HepG2 (cell line): ENCODE measurements around the gene CCDC70. TPM values are rescaled to one million over a fixed set of nuclear protein-coding genes. Genes with fewer than 3 reads are reported as not detected.
A peak's percentile ranks its signal among the peaks of the same experiment; 100 is the strongest.

Source experiments
- ATF7 ChIP-seq, 2 experiments: fragments of 450-650 bp in 1 of 2; sonication (generic) in 1 of 2; formaldehyde crosslinking in 1 of 2; IDR thresholded peaks; 2 replicates each; pipeline versions ENCODE4 v1.4.0 to v1.6.1; 2016 to 2020; ENCODE audit warnings: antibody characterized with exemption in 1 of 2, mild to moderate bottlenecking in 1 of 2, missing genetic modification reagents in 1 of 2
- ELF1 ChIP-seq: sonication (generic); formaldehyde crosslinking; IDR thresholded peaks from 2 replicates; pipeline ENCODE4 v1.4.0; 2020; ENCODE audit warnings: missing genetic modification reagents
- FOSL2 ChIP-seq: sonication (generic); formaldehyde crosslinking; IDR thresholded peaks from 2 replicates; pipeline ENCODE4 v1.4.0; 2020; ENCODE audit warnings: missing genetic modification reagents
- IKZF1 ChIP-seq: fragments of 450-650 bp; IDR thresholded peaks from 2 replicates; pipeline ENCODE4 v1.7.1; 2016
- MXD4 ChIP-seq: IDR thresholded peaks from 2 replicates; pipeline ENCODE4 v1.6.1; 2016; ENCODE audit warnings: mild to moderate bottlenecking, missing biosample characterization, missing genetic modification reagents
- NFYB ChIP-seq: sonication (generic); formaldehyde crosslinking; IDR thresholded peaks from 2 replicates; pipeline ENCODE4 v1.4.0; 2020; ENCODE audit warnings: missing genetic modification reagents
- PHF20 ChIP-seq: sonication (generic); formaldehyde crosslinking; IDR thresholded peaks from 2 replicates; pipeline ENCODE4 v1.5.0; 2020; ENCODE audit warnings: mild to moderate bottlenecking, missing genetic modification reagents
- POLR2AphosphoS5 ChIP-seq: IDR thresholded peaks from 2 replicates; pipeline ENCODE4 v1.6.1; 2012; ENCODE audit warnings: low read depth, low read length
- RAD21 ChIP-seq: fragments of 450-650 bp; formaldehyde crosslinking; IDR thresholded peaks from 2 replicates; pipeline ENCODE4 v1.5.0; 2020; ENCODE audit warnings: mild to moderate bottlenecking
- SIX4 ChIP-seq: sonication (generic); formaldehyde crosslinking; IDR thresholded peaks from 2 replicates; pipeline ENCODE4 v1.4.0; 2020; ENCODE audit warnings: missing genetic modification reagents
- SPEN ChIP-seq: sonication (generic); formaldehyde crosslinking; IDR thresholded peaks from 2 replicates; pipeline ENCODE4 v1.5.1; 2020; ENCODE audit warnings: low read depth, mild to moderate bottlenecking, missing genetic modification reagents
- SRY ChIP-seq: sonication (generic); formaldehyde crosslinking; IDR thresholded peaks from 2 replicates; pipeline ENCODE4 v1.8.0; 2022; ENCODE audit warnings: mild to moderate bottlenecking, missing genetic modification reagents
- THAP11 ChIP-seq: IDR thresholded peaks from 2 replicates; pipeline ENCODE4 v1.6.1; 2016; ENCODE audit warnings: missing biosample characterization, missing genetic modification reagents
- THYN1 ChIP-seq: sonication (generic); formaldehyde crosslinking; IDR thresholded peaks from 2 replicates; pipeline ENCODE4 v1.8.1; 2023; ENCODE audit warnings: low read depth, mild to moderate bottlenecking, moderate library complexity, missing genetic modification reagents, borderline replicate concordance
- ZC3H4 ChIP-seq: sonication (generic); formaldehyde crosslinking; IDR thresholded peaks from 2 replicates; pipeline ENCODE4 v1.4.0; 2020; ENCODE audit warnings: missing genetic modification reagents, borderline replicate concordance
- ZNF180 ChIP-seq: sonication (generic); formaldehyde crosslinking; IDR thresholded peaks from 2 replicates; pipeline ENCODE4 v1.4.0; 2020; ENCODE audit warnings: low read depth, missing genetic modification reagents, borderline replicate concordance
- ZNF530 ChIP-seq: sonication (generic); formaldehyde crosslinking; IDR thresholded peaks from 2 replicates; pipeline ENCODE4 v1.5.0; 2020; ENCODE audit warnings: low read depth, mild to moderate bottlenecking, missing genetic modification reagents
- ZNF850 ChIP-seq: sonication (generic); formaldehyde crosslinking; conservative IDR thresholded peaks from 2 replicates; pipeline ENCODE4 v1.9.0; 2021; ENCODE audit warnings: mild to moderate bottlenecking, missing genetic modification reagents
- polyA plus RNA-seq, 8 experiments: library from polyadenylated mRNA; depleted of rRNA in 3 of 8; stranded (reverse) in 7 of 8; unstranded in 1 of 8; fragments of >200 nt; fragmentation: Illumina TruSeq in 4 of 8; extraction: Trizol in 4 of 8; gene quantifications; 2 replicates each; pipeline versions ENCODE4 v1.2.1 to v1.2.3, GENCODE V29; 2011 to 2016; ENCODE audit warnings: low read depth in 4 of 8, missing spikeins in 1 of 8, mixed read lengths in 1 of 8; ENCODE audit not compliant: insufficient read depth in 1 of 8
- total RNA-seq, 5 experiments: library from RNA; depleted of rRNA; stranded (reverse); fragments of >200 nt; fragmentation: Illumina TruSeq; extraction: Trizol; gene quantifications; 2 replicates each; pipeline ENCODE4 v1.2.3, GENCODE V29; 2016; ENCODE audit warnings: low read depth in 1 of 5
- TF ChIP-seq, protein P1 (sequence below): sonication (generic); formaldehyde crosslinking; IDR thresholded peaks from 2 replicates; pipeline ENCODE4 v1.5.0; 2020; ENCODE audit warnings: missing genetic modification reagents
- TF ChIP-seq, protein P2 (sequence below): sonication (generic); formaldehyde crosslinking; IDR thresholded peaks from 2 replicates; pipeline ENCODE4 v1.8.1; 2023; ENCODE audit warnings: missing genetic modification reagents, inconsistent platforms, borderline replicate concordance
- TF ChIP-seq, protein P3 (sequence below): sonication (generic); formaldehyde crosslinking; IDR thresholded peaks from 2 replicates; pipeline ENCODE4 v1.8.0; 2022; ENCODE audit warnings: mild to moderate bottlenecking, missing genetic modification reagents, borderline replicate concordance
- TF ChIP-seq, protein P4 (sequence below): sonication (generic); formaldehyde crosslinking; IDR thresholded peaks from 2 replicates; pipeline ENCODE4 v1.4.0; 2020; ENCODE audit warnings: mild to moderate bottlenecking, low read depth, missing genetic modification reagents
- TF ChIP-seq, protein P5 (sequence below): sonication (generic); formaldehyde crosslinking; IDR thresholded peaks from 2 replicates; pipeline ENCODE4 v1.8.1; 2023; ENCODE audit warnings: mild to moderate bottlenecking, inconsistent platforms, moderate library complexity, missing genetic modification reagents, borderline replicate concordance

The CCDC70 gene
- total and polyA plus RNA-seq, 2 of the 13 experiments (the other 11 are each of a cell fraction or from before 2014, with no cell fraction given): 0.13 TPM; not detected in 1

DNA sequence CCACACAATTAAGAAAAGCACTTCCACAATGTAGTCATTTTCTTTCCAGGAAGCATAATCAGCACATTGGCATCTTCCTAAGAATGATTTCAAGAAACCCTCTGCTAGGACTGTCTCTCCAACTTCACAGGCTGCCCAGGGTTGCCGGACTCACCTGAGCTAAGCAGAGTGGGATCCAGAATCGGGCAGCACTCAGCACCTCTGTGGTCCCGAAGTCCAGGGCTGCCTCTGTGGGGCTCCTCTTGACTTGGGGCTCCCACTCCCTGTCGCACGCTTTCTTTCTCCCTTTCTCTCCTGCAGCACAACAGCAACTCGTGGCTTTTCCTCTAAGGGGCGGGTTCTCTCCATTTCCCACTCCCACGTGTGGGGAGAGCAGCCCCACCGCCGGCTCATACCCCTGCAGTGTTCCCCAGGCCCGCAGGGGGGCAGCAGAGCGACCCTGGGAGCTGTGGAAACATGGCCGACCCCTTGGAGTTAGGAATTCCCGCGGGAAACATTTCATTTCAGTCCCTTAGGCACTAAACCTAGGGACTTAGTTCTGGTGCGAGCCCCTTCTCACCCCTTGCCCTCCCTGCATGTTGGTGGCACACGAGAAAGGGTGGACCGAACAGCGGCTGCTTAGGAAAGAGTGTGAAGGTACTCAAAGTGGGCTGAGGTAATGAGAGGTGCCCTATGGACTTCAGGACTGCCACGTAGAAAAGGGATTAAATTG, 16.8 kb upstream of the CCDC70 start, which contains the start of gene TMEM272 (continued):
- 0 out of 2 replicates have a peak, but pooled peaks have one; percentile 49 for TF ChIP-seq THAP11 (CRISPR knock-in tag)
- TF ChIP-seq SIX4 (CRISPR knock-in tag): no peak
- no peak for TF ChIP-seq ZC3H4 (CRISPR knock-in tag)
- TF ChIP-seq MXD4 (CRISPR knock-in tag): no peak
- no peak for TF ChIP-seq ATF7 (IDR thresholded peaks at IDR 0.05)
- TF ChIP-seq ATF7 (CRISPR knock-in tag; IDR thresholded peaks at IDR 0.05): no peak; the same call in 1 of the 2 replicates
- TF ChIP-seq RAD21 (CRISPR knock-in tag): 0 out of 2 replicates have a peak, but pooled peaks have one; percentile 30
- TF ChIP-seq, protein P1, sequence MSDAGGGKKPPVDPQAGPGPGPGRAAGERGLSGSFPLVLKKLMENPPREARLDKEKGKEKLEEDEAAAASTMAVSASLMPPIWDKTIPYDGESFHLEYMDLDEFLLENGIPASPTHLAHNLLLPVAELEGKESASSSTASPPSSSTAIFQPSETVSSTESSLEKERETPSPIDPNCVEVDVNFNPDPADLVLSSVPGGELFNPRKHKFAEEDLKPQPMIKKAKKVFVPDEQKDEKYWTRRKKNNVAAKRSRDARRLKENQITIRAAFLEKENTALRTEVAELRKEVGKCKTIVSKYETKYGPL: no peak
- no peak for TF ChIP-seq NFYB (CRISPR knock-in tag)
- TF ChIP-seq, protein P2, sequence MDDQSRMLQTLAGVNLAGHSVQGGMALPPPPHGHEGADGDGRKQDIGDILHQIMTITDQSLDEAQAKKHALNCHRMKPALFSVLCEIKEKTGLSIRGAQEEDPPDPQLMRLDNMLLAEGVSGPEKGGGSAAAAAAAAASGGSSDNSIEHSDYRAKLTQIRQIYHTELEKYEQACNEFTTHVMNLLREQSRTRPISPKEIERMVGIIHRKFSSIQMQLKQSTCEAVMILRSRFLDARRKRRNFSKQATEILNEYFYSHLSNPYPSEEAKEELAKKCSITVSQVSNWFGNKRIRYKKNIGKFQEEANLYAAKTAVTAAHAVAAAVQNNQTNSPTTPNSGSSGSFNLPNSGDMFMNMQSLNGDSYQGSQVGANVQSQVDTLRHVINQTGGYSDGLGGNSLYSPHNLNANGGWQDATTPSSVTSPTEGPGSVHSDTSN (CRISPR knock-in tag): no peak
- no peak for TF ChIP-seq ZNF850
- no peak for TF ChIP-seq SRY (CRISPR knock-in tag)
- TF ChIP-seq ZNF530 (CRISPR knock-in tag): no peak
- TF ChIP-seq IKZF1: no peak
- TF ChIP-seq, protein P3, sequence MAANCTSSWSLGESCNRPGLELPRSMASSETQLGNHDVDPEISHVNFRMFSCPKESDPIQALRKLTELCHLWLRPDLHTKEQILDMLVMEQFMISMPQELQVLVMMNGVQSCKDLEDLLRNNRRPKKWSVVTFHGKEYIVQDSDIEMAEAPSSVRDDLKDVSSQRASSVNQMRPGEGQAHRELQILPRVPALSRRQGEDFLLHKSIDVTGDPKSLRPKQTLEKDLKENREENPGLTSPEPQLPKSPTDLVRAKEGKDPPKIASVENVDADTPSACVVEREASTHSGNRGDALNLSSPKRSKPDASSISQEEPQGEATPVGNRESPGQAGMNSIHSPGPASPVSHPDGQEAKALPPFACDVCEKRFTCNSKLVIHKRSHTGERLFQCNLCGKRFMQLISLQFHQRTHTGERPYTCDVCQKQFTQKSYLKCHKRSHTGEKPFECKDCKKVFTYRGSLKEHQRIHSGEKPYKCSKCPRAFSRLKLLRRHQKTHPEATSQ: no peak
- peak; percentile 29; the same call in 1 of the 2 replicates for TF ChIP-seq PHF20 (CRISPR knock-in tag)
- 0 out of 2 replicates have a peak, but pooled peaks have one; percentile 12 for TF ChIP-seq ELF1
- TF ChIP-seq, protein P4, sequence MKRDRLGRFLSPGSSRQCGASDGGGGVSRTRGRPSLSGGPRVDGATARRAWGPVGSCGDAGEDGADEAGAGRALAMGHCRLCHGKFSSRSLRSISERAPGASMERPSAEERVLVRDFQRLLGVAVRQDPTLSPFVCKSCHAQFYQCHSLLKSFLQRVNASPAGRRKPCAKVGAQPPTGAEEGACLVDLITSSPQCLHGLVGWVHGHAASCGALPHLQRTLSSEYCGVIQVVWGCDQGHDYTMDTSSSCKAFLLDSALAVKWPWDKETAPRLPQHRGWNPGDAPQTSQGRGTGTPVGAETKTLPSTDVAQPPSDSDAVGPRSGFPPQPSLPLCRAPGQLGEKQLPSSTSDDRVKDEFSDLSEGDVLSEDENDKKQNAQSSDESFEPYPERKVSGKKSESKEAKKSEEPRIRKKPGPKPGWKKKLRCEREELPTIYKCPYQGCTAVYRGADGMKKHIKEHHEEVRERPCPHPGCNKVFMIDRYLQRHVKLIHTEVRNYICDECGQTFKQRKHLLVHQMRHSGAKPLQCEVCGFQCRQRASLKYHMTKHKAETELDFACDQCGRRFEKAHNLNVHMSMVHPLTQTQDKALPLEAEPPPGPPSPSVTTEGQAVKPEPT (CRISPR knock-in tag): no peak
- TF ChIP-seq, protein P5, sequence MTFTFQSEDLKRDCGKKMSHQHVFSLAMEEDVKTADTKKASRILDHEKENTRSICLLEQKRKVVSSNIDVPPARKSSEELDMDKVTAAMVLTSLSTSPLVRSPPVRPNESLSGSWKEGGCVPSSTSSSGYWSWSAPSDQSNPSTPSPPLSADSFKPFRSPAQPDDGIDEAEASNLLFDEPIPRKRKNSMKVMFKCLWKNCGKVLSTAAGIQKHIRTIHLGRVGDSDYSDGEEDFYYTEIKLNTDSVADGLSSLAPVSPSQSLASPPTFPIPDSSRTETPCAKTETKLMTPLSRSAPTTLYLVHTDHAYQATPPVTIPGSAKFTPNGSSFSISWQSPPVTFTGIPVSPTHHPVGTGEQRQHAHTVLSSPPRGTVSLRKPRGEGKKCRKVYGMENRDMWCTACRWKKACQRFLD (CRISPR knock-in tag): no peak
- no peak for TF ChIP-seq ZNF180 (CRISPR knock-in tag)
- TF ChIP-seq THYN1 (CRISPR knock-in tag): no peak
- peak; percentile 19; the same call in 1 of the 2 replicates for TF ChIP-seq FOSL2 (CRISPR knock-in tag)
- peak; percentile 65 for TF ChIP-seq POLR2AphosphoS5
- no peak for TF ChIP-seq SPEN
